Measurements from ENCODE around the gene ROBO1.

DNA sequence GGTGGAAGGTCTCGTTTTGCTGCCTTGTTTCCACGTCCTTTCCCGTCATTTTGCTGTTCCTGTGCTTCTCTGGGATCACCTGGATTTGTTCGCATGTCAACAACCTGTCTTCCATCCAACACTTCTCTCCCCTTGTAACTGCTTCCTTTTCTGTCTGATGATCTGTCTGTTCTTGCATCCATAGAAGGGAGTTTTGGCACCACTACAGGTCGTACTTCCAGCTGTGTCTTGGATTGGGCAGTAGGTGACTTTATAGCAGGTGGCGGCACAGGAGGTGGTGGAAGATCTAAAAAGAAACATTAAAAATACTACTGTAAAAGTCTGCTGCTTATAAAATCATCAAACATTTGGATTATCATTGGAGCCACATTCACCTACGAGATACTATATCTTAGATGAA, 1161.0 kb downstream of the ROBO1 start:
- TF ChIP-seq, protein P1, sequence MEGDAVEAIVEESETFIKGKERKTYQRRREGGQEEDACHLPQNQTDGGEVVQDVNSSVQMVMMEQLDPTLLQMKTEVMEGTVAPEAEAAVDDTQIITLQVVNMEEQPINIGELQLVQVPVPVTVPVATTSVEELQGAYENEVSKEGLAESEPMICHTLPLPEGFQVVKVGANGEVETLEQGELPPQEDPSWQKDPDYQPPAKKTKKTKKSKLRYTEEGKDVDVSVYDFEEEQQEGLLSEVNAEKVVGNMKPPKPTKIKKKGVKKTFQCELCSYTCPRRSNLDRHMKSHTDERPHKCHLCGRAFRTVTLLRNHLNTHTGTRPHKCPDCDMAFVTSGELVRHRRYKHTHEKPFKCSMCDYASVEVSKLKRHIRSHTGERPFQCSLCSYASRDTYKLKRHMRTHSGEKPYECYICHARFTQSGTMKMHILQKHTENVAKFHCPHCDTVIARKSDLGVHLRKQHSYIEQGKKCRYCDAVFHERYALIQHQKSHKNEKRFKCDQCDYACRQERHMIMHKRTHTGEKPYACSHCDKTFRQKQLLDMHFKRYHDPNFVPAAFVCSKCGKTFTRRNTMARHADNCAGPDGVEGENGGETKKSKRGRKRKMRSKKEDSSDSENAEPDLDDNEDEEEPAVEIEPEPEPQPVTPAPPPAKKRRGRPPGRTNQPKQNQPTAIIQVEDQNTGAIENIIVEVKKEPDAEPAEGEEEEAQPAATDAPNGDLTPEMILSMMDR (conservative IDR thresholded peaks at IDR 0.05; ENCODE audit: low read depth, low read length) = no peak
- no peak for TF ChIP-seq EZH2 (IDR thresholded peaks at IDR 0.05; ENCODE audit: borderline replicate concordance, low read depth, low read length, poor library complexity, severe bottlenecking)

Measured in A673 (cell line).